ENCODE measurements around the gene UQCC5.

The UQCC5 gene

DNA sequence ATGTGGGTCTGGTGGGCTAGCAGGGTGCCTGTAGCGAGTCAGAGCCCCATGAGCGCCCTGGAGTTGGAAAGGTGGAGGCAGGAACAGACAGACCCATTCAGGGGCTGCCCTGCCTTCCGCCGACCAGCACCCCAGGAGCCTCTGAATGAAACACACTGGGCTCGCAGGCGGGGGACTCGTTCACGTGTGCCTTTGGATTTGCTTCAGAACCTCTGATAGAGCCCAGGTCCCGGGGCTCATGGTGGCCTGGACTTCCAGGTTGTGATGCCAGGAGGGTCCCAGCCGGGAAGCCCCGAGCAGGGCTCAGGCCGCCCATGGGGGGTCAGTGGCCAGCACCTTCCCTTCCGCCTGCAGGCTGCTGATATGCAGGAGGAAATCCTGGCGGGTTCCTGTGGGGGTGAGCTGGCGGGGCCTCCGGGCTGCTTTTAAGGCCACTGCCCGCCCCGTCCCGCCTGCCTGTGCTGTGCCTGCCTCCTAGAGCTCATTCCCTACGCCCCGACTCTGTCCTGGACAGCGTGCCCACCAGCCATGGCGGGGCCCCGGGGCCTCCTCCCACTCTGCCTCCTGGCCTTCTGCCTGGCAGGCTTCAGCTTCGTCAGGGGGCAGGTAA, 41.4 kb upstream of the UQCC5 start, which contains the start of gene STAB1:
Gene STAB1, plus strand, starts transcription at position 453 of the 610 bp plus-strand sequence. Its CDS starts 76 bp downstream, at position 529.
- no peaks in the 10 kb centered on the region for H3K27me3 ChIP-seq (ENCODE audit: insufficient read depth, low read length, poor library complexity)
- H4K5ac ChIP-seq (ENCODE audit: low read length) = no peak within 1 kb of the TSS
- H3K18ac ChIP-seq (ENCODE audit: low read length) = no peak within 1 kb of the TSS
- H3K56ac ChIP-seq (ENCODE audit: low read length) = no peak within 1 kb of the TSS
- no peak within 1 kb of the TSS for H2BK5ac ChIP-seq (ENCODE audit: low read length)
- no peak within 1 kb of the TSS for H2BK15ac ChIP-seq (replicated peaks; ENCODE audit: low read depth)
- no peak within 1 kb of the TSS for H4K8ac ChIP-seq (ENCODE audit: low read depth, low read length)
- no peak within 1 kb of the TSS for H3K4ac ChIP-seq (ENCODE audit: low read depth, low read length)
- no CpG with 5 or more reads among the region's 25 CpGs for WGBS (ENCODE audit: extremely low coverage, insufficient coverage, low lambda C conversion rate)
- no peaks in the 10 kb centered on the region for H3K4me1 ChIP-seq (ENCODE audit: control insufficient read depth, low read depth, low read length)
- H2AK5ac ChIP-seq (ENCODE audit: low read length) = no peak within 1 kb of the TSS
- DNase-seq = no peak
- no peak within 1 kb of the TSS for H3K23ac ChIP-seq (ENCODE audit: low read length)
- H3K4me2 ChIP-seq (ENCODE audit: low read length) = no peak within 1 kb of the TSS
- H3K27ac ChIP-seq (ENCODE audit: low read depth, low read length) = no peak within 1 kb of the TSS
- H3K4me3 ChIP-seq (ENCODE audit: low read length) = no peak within 1 kb of the TSS
- no peak within 1 kb of the TSS for H3K9ac ChIP-seq (ENCODE audit: low read length)
- H3K79me2 ChIP-seq (ENCODE audit: control insufficient read depth, insufficient read depth, low read length) = no peaks in the 10 kb centered on the region
- no peaks in the 10 kb centered on the region for H3K79me1 ChIP-seq (ENCODE audit: low read length)
- H3K36me3 ChIP-seq (ENCODE audit: control insufficient read depth, insufficient read depth, low read length) = peaks cover 3% of the 10 kb centered on the region
- no peak within 1 kb of the TSS for H2BK120ac ChIP-seq (ENCODE audit: low read depth, low read length)

DNA sequence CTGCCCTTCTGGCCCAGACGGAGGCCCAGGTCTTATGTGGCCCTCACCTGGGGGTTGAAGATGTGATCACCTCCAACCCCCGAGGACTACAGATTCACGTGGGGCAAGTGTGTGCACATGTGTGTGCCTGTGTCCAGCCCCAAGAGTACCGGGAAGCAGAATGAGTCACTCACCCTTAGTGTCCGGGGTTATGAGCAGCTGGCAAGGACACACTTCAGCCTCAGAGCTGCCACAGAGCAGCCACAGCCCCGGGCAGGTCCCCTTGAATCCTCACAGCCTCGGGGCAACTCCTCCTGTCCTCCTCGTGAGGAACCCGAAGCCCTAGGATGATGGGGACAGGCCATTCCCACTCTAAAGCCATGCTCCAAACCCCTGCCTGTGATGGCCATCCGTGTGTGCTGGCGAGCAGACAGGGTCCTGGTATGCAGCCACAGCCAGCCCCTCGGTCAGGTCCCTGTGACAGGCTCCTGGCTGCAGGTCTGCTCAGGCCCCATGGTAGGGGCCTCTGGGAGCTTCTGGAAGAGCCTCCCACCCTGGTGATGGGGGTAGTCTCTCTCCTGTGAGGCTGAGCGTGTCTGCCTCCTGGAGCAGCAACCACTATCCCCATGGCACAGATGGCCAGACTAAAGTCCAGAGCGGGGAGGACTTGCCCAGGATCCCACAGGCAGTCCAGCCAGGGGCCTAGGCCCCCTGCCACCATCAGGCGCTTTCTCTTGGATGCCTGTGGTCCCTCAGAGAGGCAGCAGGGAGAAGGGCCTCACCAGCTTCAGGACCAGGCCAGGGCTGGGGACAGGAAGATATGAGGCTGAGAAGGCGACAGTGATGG, 40.4 kb upstream of the UQCC5 start:
- H4K5ac ChIP-seq (ENCODE audit: low read length) = no peak overlapping the region
- no peak overlapping the region for H3K23ac ChIP-seq (ENCODE audit: low read length)
- no peaks in the 10 kb centered on the region for H3K4me1 ChIP-seq (ENCODE audit: control insufficient read depth, low read depth, low read length)
- no peak overlapping the region for H3K4ac ChIP-seq (ENCODE audit: low read depth, low read length)
- H3K4me2 ChIP-seq (ENCODE audit: low read length) = no peak overlapping the region
- H3K9ac ChIP-seq (ENCODE audit: low read length) = no peak overlapping the region
- H3K36me3 ChIP-seq (ENCODE audit: control insufficient read depth, insufficient read depth, low read length) = peaks cover 3% of the 10 kb centered on the region
- no peak for DNase-seq
- no peak overlapping the region for H3K56ac ChIP-seq (ENCODE audit: low read length)
- no peaks in the 10 kb centered on the region for H3K79me1 ChIP-seq (ENCODE audit: low read length)
- H4K8ac ChIP-seq (ENCODE audit: low read depth, low read length) = no peak overlapping the region
- no CpG with 5 or more reads among the region's 16 CpGs for WGBS (ENCODE audit: extremely low coverage, insufficient coverage, low lambda C conversion rate)
- H3K4me3 ChIP-seq (ENCODE audit: low read length) = no peak overlapping the region
- H2BK120ac ChIP-seq (ENCODE audit: low read depth, low read length) = no peak overlapping the region
- H3K27ac ChIP-seq (ENCODE audit: low read depth, low read length) = no peak overlapping the region
- no peak overlapping the region for H3K18ac ChIP-seq (ENCODE audit: low read length)
- no peaks in the 10 kb centered on the region for H3K79me2 ChIP-seq (ENCODE audit: control insufficient read depth, insufficient read depth, low read length)
- no peak overlapping the region for H2BK15ac ChIP-seq (replicated peaks; ENCODE audit: low read depth)
- no peak overlapping the region for H2BK5ac ChIP-seq (ENCODE audit: low read length)
- no peaks in the 10 kb centered on the region for H3K27me3 ChIP-seq (ENCODE audit: insufficient read depth, low read length, poor library complexity)
- no peak overlapping the region for H2AK5ac ChIP-seq (ENCODE audit: low read length)

DNA sequence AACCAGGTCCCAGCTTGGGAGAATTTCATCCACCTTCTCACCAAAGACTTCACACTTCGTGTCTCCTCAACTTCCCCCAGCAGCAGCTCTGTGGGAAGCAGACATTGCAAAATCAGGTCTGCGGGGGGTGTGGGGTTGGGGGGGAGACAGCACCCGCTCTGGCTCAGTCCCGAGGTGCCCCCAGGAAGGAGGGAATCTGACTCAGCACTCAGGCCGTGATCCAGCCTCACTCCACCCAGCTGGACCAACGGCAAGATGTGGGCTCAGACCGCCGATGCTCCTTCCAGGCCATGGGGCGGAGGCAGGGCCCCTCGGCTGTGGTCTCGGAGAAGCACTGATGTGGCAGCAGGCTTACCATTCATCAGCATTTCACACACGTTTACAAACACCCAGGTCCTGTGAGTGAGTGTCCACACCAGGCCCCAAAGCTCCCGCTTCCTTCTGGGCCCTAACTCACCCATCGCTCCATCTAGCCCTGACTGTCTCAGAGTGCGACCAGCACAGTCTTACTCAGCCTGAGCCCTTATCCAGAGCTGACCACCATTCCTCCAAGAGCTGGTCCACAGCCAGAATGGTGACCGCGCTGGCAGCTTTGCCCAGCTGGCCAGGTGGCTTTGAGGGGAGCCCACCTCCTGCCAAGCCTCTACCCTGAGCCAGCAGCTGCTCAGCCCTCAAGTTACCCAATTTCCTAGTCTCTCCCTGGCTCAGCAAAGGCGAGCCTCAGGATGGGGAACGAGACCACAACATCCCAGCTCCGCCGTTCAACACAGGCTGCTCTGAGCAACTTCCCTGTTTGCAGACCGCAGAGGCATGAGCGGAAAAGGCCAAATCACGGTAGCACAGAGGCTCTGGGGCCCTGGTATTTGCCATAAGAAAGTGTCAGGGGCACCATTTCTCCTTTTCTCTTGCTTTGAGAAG, 38.0 kb upstream of the UQCC5 start:
- no peak overlapping the region for H2AK5ac ChIP-seq (ENCODE audit: low read length)
- DNase-seq = no peak
- no peak overlapping the region for H3K4me2 ChIP-seq (ENCODE audit: low read length)
- no peaks in the 10 kb centered on the region for H3K27me3 ChIP-seq (ENCODE audit: insufficient read depth, low read length, poor library complexity)
- H3K27ac ChIP-seq (ENCODE audit: low read depth, low read length) = no peak overlapping the region
- no peak overlapping the region for H3K56ac ChIP-seq (ENCODE audit: low read length)
- no peaks in the 10 kb centered on the region for H3K36me3 ChIP-seq (ENCODE audit: control insufficient read depth, insufficient read depth, low read length)
- no peaks in the 10 kb centered on the region for H3K79me2 ChIP-seq (ENCODE audit: control insufficient read depth, insufficient read depth, low read length)
- H2BK5ac ChIP-seq (ENCODE audit: low read length) = no peak overlapping the region
- H3K79me1 ChIP-seq (ENCODE audit: low read length) = no peaks in the 10 kb centered on the region
- WGBS (ENCODE audit: extremely low coverage, insufficient coverage, low lambda C conversion rate) = no CpG with 5 or more reads among the region's 24 CpGs
- no peak overlapping the region for H3K23ac ChIP-seq (ENCODE audit: low read length)
- H3K18ac ChIP-seq (ENCODE audit: low read length) = no peak overlapping the region
- H3K4me3 ChIP-seq (ENCODE audit: low read length) = no peak overlapping the region
- no peak overlapping the region for H2BK15ac ChIP-seq (replicated peaks; ENCODE audit: low read depth)
- no peak overlapping the region for H4K5ac ChIP-seq (ENCODE audit: low read length)
- H3K4ac ChIP-seq (ENCODE audit: low read depth, low read length) = no peak overlapping the region
- H4K8ac ChIP-seq (ENCODE audit: low read depth, low read length) = no peak overlapping the region
- no peak overlapping the region for H2BK120ac ChIP-seq (ENCODE audit: low read depth, low read length)
- no peaks in the 10 kb centered on the region for H3K4me1 ChIP-seq (ENCODE audit: control insufficient read depth, low read depth, low read length)
- no peak overlapping the region for H3K9ac ChIP-seq (ENCODE audit: low read length)

GRCh38 chr3:52501046-52501445, 35.4 kb upstream of the UQCC5 start:
- no CpG with 5 or more reads among the region's 11 CpGs for WGBS (ENCODE audit: extremely low coverage, insufficient coverage, low lambda C conversion rate)
- Histone ChIP-seq H3K36me3 (ENCODE audit: control insufficient read depth, insufficient read depth, low read length) (no peaks in the 10 kb centered on the region), H2BK15ac (replicated peaks; ENCODE audit: low read depth) (no peak overlapping the region), H2BK120ac (ENCODE audit: low read depth, low read length) (no peak overlapping the region), H3K4me1 (ENCODE audit: control insufficient read depth, low read depth, low read length) (no peaks in the 10 kb centered on the region), H3K4me3 (ENCODE audit: low read length) (no peak overlapping the region), H4K5ac (ENCODE audit: low read length) (no peak overlapping the region), H3K4me2 (ENCODE audit: low read length) (no peak overlapping the region), H3K18ac (ENCODE audit: low read length) (no peak overlapping the region), H2BK5ac (ENCODE audit: low read length) (no peak overlapping the region), H3K56ac (ENCODE audit: low read length) (no peak overlapping the region), H3K27me3 (ENCODE audit: insufficient read depth, low read length, poor library complexity) (no peaks in the 10 kb centered on the region), H3K79me2 (ENCODE audit: control insufficient read depth, insufficient read depth, low read length) (no peaks in the 10 kb centered on the region), H2AK5ac (ENCODE audit: low read length) (no peak overlapping the region), H3K9ac (ENCODE audit: low read length) (no peak overlapping the region), H3K79me1 (ENCODE audit: low read length) (no peaks in the 10 kb centered on the region), H3K23ac (ENCODE audit: low read length) (no peak overlapping the region), H3K27ac (ENCODE audit: low read depth, low read length) (no peak overlapping the region), H3K4ac (ENCODE audit: low read depth, low read length) (no peak overlapping the region), H4K8ac (ENCODE audit: low read depth, low read length) (no peak overlapping the region)
- DNase-seq = no peak

- Histone ChIP-seq H3K4me3 (ENCODE audit: low read length) (no peak overlapping the region), H3K4me1 (ENCODE audit: control insufficient read depth, low read depth, low read length) (no peaks in the 10 kb centered on the region), H3K4me2 (ENCODE audit: low read length) (no peak overlapping the region), H2AK5ac (ENCODE audit: low read length) (no peak overlapping the region), H3K79me2 (ENCODE audit: control insufficient read depth, insufficient read depth, low read length) (no peaks in the 10 kb centered on the region), H3K23ac (ENCODE audit: low read length) (no peak overlapping the region), H3K56ac (ENCODE audit: low read length) (no peak overlapping the region), H3K36me3 (ENCODE audit: control insufficient read depth, insufficient read depth, low read length) (no peaks in the 10 kb centered on the region), H2BK120ac (ENCODE audit: low read depth, low read length) (no peak overlapping the region), H3K27ac (ENCODE audit: low read depth, low read length) (no peak overlapping the region), H3K79me1 (ENCODE audit: low read length) (no peaks in the 10 kb centered on the region), H3K27me3 (ENCODE audit: insufficient read depth, low read length, poor library complexity) (no peaks in the 10 kb centered on the region), H3K9ac (ENCODE audit: low read length) (no peak overlapping the region), H3K4ac (ENCODE audit: low read depth, low read length) (no peak overlapping the region), H2BK15ac (replicated peaks; ENCODE audit: low read depth) (no peak overlapping the region), H3K18ac (ENCODE audit: low read length) (no peak overlapping the region), H2BK5ac (ENCODE audit: low read length) (no peak overlapping the region), H4K5ac (ENCODE audit: low read length) (no peak overlapping the region), H4K8ac (ENCODE audit: low read depth, low read length) (no peak overlapping the region)
- WGBS (ENCODE audit: extremely low coverage, insufficient coverage, low lambda C conversion rate) = no CpG with 5 or more reads among the region's 11 CpGs
- no peak for DNase-seq
Observed at GRCh38 chr3:52502001-52502400, 34.4 kb upstream of the UQCC5 start.
